Measurements from ENCODE around the gene CYP11A1. TPM values are rescaled to one million over a fixed set of nuclear protein-coding genes. Genes with fewer than 3 reads are reported as not detected.

The CYP11A1 gene
- total and polyA plus RNA-seq, 3 donors from 2014 or later, result 74.3 to 76.4 (median 76.2) TPM

DNA sequence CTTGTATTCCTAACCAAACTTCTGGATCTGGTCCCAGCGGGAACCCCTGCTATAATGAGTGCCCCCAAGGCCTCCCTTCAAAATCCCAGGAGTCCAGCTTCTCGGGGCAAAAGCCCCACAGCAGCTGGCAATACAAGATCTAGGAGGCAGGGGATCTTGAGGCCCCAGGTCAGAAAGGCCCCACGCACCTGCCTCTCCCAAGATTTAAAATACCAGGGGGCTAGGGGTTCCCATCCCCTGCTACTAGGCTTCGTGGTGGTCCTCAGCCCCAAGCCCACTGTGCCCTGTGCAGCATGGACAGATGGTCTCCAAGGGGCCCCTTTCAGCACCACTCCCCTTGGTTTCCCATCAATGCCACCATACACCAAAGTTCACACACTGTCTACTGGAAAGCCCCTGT lies 15.8 kb upstream of the CYP11A1 start:
- Histone ChIP-seq H3K4me1 (peaks cover 25% of the 10 kb centered on the region), H3K27me3 (no peaks in the 10 kb centered on the region), H3K4me3 (no peak overlapping the region), H3K36me3 (ENCODE audit: low read depth, missing control alignments) (no peaks in the 10 kb centered on the region), H3K27ac (no peak overlapping the region), H3K9me3 (no peaks in the 10 kb centered on the region)
- 88 to 94% methylated on average over 2 to 4 of the region's 4 CpGs for WGBS, 2 donors
- no peak for DNase-seq
- TF ChIP-seq, protein P1, sequence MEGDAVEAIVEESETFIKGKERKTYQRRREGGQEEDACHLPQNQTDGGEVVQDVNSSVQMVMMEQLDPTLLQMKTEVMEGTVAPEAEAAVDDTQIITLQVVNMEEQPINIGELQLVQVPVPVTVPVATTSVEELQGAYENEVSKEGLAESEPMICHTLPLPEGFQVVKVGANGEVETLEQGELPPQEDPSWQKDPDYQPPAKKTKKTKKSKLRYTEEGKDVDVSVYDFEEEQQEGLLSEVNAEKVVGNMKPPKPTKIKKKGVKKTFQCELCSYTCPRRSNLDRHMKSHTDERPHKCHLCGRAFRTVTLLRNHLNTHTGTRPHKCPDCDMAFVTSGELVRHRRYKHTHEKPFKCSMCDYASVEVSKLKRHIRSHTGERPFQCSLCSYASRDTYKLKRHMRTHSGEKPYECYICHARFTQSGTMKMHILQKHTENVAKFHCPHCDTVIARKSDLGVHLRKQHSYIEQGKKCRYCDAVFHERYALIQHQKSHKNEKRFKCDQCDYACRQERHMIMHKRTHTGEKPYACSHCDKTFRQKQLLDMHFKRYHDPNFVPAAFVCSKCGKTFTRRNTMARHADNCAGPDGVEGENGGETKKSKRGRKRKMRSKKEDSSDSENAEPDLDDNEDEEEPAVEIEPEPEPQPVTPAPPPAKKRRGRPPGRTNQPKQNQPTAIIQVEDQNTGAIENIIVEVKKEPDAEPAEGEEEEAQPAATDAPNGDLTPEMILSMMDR (IDR thresholded peaks at IDR 0.05), result no peak
- no peak for TF ChIP-seq POLR2A (IDR thresholded peaks at IDR 0.05)
- intact Hi-C loops (cut with DNase I; ENCODE audit: low total_unique reads), result loop anchor here (5.0 kb wide), 1 partner anchor 54 kb away; no protein-coding TSS in a partner anchor

DNA sequence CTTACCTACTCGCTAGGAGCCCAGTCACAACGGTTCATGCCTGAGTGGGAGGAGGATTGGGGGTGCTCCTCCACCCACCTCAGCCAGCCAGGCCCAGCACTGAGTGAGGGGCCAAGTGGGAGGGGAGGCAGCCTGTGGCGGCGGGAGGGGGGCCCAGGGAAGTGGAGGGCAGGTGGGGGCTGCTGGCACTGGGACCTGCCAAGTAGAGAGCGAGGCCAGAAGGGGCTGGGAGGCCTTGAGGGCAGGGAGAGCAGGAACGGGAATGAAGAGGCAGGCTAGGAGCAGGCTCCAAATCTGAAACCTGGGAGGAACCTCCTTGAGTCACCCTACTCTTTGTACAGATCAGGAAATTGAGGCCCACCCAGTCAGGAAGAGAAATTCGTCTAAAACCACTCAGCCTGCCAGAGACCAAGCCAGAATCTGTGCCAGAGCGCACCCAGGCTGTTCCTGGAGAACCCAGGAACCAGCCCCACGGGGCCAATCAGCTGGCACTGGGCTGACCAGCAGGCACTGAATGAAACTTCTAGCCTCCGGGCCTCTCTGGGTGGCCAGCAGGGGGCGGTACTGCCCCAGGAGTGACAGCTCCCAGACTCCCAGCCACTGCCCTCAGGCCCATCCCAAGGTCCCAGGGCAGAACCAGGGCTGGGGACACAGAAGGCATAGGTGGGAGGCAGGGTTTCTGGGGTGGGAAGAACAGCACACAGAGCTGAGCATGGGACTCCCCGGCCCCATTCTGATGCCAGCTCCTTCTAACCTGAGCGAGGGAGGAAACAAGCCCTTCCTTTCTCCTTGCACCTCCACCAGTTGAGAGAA lies 14.8 kb upstream of the CYP11A1 start:
- H3K9me3 ChIP-seq, result no peaks in the 10 kb centered on the region
- intact Hi-C loops (cut with DNase I; ENCODE audit: low total_unique reads), result loop anchor here (5.0 kb wide), 1 partner anchor 55 kb away; no protein-coding TSS in a partner anchor
- H3K36me3 ChIP-seq (ENCODE audit: low read depth, missing control alignments), result no peaks in the 10 kb centered on the region
- H3K4me1 ChIP-seq, result peaks cover 25% of the 10 kb centered on the region
- H3K27me3 ChIP-seq, result no peaks in the 10 kb centered on the region
- no peak for TF ChIP-seq POLR2A (IDR thresholded peaks at IDR 0.05)
- TF ChIP-seq, protein P1 (IDR thresholded peaks at IDR 0.05), result peak; percentile 93 to 99 (median 94)
- DNase-seq, result peak; percentile 93
- no peak overlapping the region for H3K27ac ChIP-seq
- 40 to 42% methylated on average over 12 to 13 of the region's 13 CpGs for WGBS, 2 donors
- H3K4me3 ChIP-seq, result no peak overlapping the region

DNA sequence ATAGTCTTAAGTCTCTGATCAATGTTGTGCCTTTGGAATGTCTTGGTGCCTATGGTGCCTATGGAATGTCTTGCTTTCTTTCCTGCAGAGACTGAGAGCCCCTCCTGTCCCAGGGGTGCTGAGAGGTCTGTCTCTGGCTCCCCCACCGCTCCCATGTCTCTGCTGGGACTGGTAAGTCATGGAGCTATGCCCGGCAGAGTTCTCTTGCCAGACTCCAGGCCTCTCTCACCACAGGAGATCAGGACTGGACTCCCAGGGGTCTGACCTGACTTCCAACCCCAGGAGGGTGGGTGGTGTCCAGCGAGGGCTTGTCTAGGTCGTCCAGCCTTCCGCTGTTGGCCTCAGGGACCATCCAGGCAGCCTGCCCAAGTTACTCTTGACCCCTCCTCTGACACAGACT lies 14.0 kb upstream of the CYP11A1 start:
- intact Hi-C loops (cut with DNase I; ENCODE audit: low total_unique reads), result loop anchor here (5.0 kb wide), 1 partner anchor 56 kb away; no protein-coding TSS in a partner anchor
- DNase-seq, result no peak
- H3K4me1 ChIP-seq, result peaks cover 17% of the 10 kb centered on the region
- 68 to 85% methylated on average over 5 of the region's 5 CpGs for WGBS, 2 donors
- no peak overlapping the region for H3K27ac ChIP-seq
- H3K4me3 ChIP-seq, result no peak overlapping the region
- TF ChIP-seq POLR2A (IDR thresholded peaks at IDR 0.05), result no peak
- TF ChIP-seq, protein P1 (IDR thresholded peaks at IDR 0.05), result no peak
- H3K36me3 ChIP-seq (ENCODE audit: low read depth, missing control alignments), result no peaks in the 10 kb centered on the region
- no peaks in the 10 kb centered on the region for H3K9me3 ChIP-seq
- no peaks in the 10 kb centered on the region for H3K27me3 ChIP-seq

DNA sequence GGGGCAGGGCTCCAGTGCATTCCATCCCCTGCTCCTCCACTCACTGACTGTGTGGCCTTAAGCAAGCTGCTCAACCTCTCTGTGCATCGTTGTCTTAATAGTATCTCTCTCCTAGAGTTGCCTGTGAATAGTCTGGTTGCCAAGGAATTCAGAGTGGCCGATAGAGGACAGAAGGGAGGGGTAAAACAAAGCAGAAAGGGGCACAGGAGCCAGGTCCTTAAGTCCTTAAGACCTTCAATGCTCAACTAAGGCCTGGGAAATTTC lies 13.7 kb upstream of the CYP11A1 start:
- Histone ChIP-seq H3K36me3 (ENCODE audit: low read depth, missing control alignments) (no peaks in the 10 kb centered on the region), H3K27me3 (no peaks in the 10 kb centered on the region), H3K4me3 (no peak overlapping the region), H3K27ac (no peak overlapping the region), H3K4me1 (peaks cover 14% of the 10 kb centered on the region), H3K9me3 (no peaks in the 10 kb centered on the region)
- no peak for DNase-seq
- intact Hi-C loops (cut with DNase I; ENCODE audit: low total_unique reads), result loop anchor here (5.0 kb wide), 1 partner anchor 56 kb away; no protein-coding TSS in a partner anchor
- WGBS, 2 donors, result 68 to 76% methylated on average over 2 of the region's 2 CpGs
- no peak for TF ChIP-seq POLR2A (IDR thresholded peaks at IDR 0.05)

DNA sequence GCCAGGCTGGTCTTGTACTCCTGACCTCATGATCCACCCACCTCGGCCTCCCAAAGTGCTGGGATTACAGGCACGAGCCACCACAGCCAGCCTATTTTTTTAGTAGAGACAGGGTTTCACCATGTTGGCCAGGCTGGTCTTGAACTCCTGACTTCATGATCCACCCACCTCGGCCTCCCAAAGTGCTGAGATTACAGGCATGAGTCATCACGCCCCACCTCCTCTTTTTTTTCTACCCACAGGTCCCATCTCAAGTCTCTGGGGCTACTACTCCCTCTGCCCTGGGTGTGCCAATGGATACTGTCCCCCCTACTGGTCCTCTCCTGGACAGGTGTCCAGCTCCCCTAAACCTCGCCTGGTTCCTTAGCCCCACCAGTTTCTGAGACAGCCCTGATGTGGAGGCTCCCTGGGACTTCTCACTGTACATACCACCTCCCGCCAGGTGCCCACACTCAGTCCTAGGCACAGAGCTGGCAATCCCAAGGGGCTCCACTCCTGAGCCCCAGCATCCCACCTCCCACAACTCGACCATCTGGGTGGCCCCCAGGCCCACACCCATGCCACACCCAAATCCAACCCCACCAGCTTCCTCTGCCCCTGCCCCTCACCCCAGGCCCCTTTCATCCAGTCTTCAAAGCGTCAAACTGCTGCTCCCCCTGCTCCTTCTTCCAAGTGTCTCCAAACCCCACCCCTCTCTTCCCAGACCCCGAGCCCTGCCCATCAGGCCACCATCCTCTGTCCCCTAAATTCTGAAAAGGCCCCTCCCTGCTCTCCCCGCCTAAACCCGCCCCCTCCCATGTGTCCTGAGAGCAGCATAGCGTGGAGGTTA lies 13.1 kb upstream of the CYP11A1 start:
- intact Hi-C loops (cut with DNase I; ENCODE audit: low total_unique reads), result loop anchor here (5.0 kb wide), 1 partner anchor 57 kb away; no protein-coding TSS in a partner anchor
- no peak for DNase-seq
- peaks cover 10% of the 10 kb centered on the region for H3K4me1 ChIP-seq
- 77 to 81% methylated on average over 12 of the region's 12 CpGs for WGBS, 2 donors
- no peaks in the 10 kb centered on the region for H3K36me3 ChIP-seq (ENCODE audit: low read depth, missing control alignments)
- no peak overlapping the region for H3K4me3 ChIP-seq
- TF ChIP-seq, protein P1 (IDR thresholded peaks at IDR 0.05), result no peak
- no peak for TF ChIP-seq POLR2A (IDR thresholded peaks at IDR 0.05)
- H3K27me3 ChIP-seq, result no peaks in the 10 kb centered on the region
- H3K27ac ChIP-seq, result no peak overlapping the region
- H3K9me3 ChIP-seq, result no peaks in the 10 kb centered on the region

Measured in testis (tissue), 3 donors.